ENCODE data around the gene SFPQ.

- TF ChIP-seq ASH2L (IDR thresholded peaks at IDR 0.05; ENCODE audit: low read length) = no peak
- TF ChIP-seq CTCF (IDR thresholded peaks at IDR 0.05; ENCODE audit: control extremely low read depth in 1 of 3, insufficient read depth in 1 of 3, low read depth in 1 of 3, low read length in 3 of 3) = no peak
- no peak for TF ChIP-seq EP300 (IDR thresholded peaks at IDR 0.05; ENCODE audit: borderline replicate concordance in 1 of 2, low read depth in 2 of 2, low read length in 2 of 2)
Observed at GRCh38 chr1:35201631-35202030, 8.7 kb upstream of the SFPQ start.
